DOHH2 (cell line): ENCODE results near the gene ZBTB40.

Experiments used
- CTCF ChIP-seq: fragments of 200-600 bp; sonication (generic); IDR thresholded peaks from one replicate; pipeline ENCODE4 v1.5.1; 2014; ENCODE audit warnings: antibody characterized with exemption, mild to moderate bottlenecking, low read depth, low read length; ENCODE audit not compliant: poor library complexity, severe bottlenecking
- EZH2phosphoT487 ChIP-seq: fragments of 200-600 bp; sonication (generic); IDR thresholded peaks from 2 replicates; pipeline ENCODE4 v1.6.1; 2017; ENCODE audit warnings: borderline replicate concordance, mild to moderate bottlenecking, antibody characterized with exemption, low read length, moderate library complexity, mixed read lengths

GRCh38 chr1:22579541-22580155, 128.0 kb downstream of the ZBTB40 start:
- TF ChIP-seq CTCF = no peak
- no peak for TF ChIP-seq EZH2phosphoT487
